Measurements from ENCODE around the gene CCL25.

Gene CCL25

GRCh38 chr19:8109890-8110662 lies 57.5 kb downstream of the CCL25 start:
- DNase-seq (ENCODE audit: low read depth in 2 of 2): no peak

- no peak for DNase-seq (ENCODE audit: low read depth in 2 of 2)
Measured at GRCh38 chr19:8110931-8111330, 58.4 kb downstream of the CCL25 start.

GRCh38 chr19:8111376-8111775 lies 58.8 kb downstream of the CCL25 start:
- no peak for DNase-seq (ENCODE audit: low read depth in 2 of 2)

Data from stimulated activated CD4-positive, alpha-beta T cell treated with anti-CD3 and anti-CD28 coated beads, Interleukin-1b, Interleukin-23, amount 100 ng/mL, for 4 hours (primary cell).